NCI-H2227 (cell line): ENCODE data around the gene SMIM11.
A peak's percentile ranks its signal among the peaks of the same experiment; 100 is the strongest.
"Not testable (repeated sequence)": the region's sequence is repeated elsewhere in the genome, so short reads cannot be mapped to it uniquely, and the experiment has no call there.

Experiments
- DNase-seq: peaks from one replicate; lab custom pipeline; 2025; ENCODE audit not compliant: unreplicated experiment; lab: John Stamatoyannopoulos, UW

The SMIM11 gene

DNA sequence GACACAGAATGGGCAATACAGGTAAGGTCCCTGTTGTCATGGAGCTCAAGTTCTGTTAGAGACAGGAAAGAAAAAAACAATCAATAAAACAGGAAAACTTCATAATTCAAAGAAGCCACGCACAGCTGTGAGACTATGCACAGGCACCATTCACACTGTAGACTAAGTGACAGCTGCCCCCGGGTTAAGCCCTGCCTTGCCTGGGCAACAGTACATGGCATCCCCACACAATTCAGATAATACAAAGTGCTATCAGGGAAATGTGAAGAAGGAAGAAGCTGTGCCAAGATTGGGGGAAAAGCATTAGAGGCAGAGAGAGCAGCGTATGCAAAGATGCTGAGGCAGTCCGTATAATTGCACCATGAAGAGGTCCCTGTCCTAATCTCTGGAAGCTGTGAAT lies 20.5 kb upstream of the SMIM11 start:
- no peak for DNase-seq

DNA sequence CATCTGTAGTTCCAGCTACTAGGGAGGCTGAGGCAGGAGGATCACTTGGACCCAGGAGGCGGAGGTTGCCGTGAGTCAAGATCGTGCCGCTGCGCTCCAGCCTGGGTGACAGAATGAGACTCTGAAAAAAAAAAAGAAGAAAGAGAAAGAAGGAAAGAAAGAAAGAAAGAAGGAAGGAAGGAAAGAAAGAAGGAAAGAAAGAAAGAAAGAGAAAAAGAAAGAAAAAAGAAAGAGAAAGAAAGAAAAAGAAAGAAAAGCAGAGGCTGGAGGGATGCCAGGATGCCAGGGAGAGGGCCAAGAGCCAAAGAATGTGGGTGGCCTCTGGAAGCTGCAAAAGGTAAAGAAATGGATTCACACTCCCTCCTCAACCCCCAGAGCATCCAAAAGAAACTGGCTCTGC lies 19.7 kb upstream of the SMIM11 start:
- no peak for DNase-seq

DNA sequence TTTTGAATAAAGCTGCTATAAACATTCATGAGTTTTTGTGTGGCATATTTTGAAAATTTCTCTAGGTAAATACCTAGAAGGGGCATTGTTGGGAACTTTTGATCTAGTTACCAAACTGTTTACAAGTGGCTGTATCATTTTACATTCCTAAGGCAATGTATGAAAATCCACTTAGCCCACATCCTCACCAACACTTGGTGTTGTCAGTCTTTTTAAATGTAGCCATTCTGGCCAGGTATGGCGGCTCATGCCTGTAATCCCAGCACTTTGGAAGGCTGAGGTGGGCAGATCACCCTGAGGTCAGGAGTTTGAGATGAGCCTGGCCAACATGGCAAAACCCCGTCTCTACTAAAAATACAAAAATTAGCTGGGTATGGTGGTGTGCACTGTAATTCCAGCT lies 17.4 kb upstream of the SMIM11 start:
- DNase-seq: no peak

DNA sequence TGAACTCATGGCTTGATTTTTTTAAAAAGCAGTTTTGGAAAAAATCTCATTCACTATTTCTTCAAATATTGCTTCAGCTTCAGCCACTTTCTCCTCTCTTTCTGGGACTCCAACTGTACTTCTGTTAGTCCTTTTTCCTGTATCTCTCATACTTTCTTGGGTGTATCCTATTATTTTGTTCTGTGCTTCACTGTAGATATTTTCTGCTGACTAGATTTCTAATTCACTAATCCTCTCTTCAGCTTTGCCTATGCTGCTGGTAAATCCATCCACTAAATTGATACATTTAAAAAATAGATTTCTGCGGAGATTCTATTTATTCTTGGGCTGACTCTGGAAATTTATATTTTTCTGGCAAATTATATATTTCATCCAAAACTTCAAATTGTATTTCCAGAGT lies 16.4 kb upstream of the SMIM11 start:
- no peak for DNase-seq

DNA sequence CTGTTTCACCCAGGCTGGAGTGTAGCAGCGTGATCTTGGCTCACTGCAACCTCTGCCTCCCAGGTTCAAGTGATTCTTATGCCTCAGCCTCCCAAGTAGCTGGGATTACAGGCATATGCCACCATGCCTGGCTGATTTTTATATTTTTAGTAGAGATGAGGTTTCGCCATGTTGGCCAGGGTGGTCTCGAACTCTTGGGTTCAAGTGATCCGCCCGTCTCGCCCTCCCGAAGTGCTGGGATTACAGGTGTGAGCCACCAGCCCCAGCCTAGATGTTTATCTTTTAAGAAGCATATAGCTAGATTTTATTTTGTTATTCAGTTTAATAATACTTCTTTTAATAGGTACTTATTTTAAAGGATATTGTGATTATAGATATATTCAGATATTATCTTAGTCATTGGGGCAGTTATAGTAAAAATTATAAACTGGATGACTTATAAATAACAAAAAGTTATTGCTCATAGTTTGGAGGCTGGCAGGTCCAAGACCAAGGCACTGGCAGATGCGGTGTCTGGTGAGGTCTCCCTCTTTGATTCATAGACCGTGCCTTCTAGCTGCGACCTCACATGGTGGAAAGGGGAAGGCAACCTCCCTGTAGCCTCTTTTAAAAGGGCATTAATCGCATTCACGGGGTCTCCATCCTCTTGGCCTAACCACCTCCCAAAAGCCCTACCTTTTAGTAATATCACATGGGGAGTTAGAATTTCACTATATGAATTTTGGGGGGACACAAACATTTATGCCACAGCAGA lies 14.6 kb upstream of the SMIM11 start:
- no peak for DNase-seq

DNA sequence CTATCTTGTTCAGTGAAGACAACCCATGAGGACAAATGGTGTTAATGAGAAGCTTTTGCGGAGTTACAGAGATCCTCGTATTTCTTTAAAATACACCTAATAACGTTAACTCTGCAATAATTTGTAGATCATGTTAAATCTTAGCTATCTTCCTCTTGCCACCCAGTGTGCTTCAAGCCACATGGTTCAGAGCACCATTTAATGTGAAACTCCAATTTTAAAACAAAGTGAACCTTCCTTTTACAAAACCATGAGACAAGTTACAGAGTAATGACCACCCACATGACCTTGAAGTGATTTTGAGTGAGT lies 13.2 kb upstream of the SMIM11 start:
- no peak for DNase-seq

DNA sequence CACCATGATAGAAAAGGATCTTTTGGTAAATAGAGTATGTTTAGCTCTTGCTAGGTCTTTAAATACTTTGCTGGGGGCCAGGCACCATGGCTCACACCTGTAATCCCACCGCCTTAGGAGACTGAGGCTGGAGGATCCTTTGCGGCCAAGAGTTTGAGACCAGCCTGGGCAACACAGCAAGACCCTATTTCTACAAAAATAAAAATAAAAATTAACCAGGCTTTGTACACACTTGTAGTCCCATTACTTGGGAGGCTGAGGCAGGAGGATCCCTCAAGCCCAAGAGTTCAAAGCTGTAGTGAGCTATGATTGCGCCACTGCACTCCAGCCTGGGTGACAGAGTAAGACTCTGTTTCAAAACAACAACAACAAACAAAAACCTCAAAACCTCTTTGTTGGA lies 12.6 kb upstream of the SMIM11 start:
- DNase-seq: no peak

DNA sequence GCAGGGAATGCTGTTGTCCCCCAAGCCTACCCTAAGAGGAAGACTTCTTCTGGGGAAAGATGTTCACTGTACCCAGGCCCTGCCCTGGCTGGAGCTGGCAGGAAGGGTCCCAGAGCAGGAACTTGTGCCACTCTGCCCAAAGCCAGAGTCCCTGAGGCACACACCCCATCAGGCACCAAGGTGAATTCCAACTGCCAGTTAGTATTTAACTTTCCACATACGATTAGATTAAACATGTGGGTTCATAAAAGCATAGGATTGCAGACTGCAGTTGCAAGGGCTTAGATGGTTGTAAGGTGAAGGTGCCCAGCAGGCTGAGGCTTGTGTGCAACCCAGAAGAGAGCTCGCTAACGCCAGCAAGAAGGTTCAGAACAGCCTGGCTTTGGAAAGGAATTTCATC lies 11.6 kb upstream of the SMIM11 start, which contains the start of gene KCNE2:
Gene KCNE2, plus strand, starts transcription at position 274 of the 400 bp plus-strand sequence. CDS start 6,473 bp downstream, outside the sequence.
- no peak for DNase-seq

DNA sequence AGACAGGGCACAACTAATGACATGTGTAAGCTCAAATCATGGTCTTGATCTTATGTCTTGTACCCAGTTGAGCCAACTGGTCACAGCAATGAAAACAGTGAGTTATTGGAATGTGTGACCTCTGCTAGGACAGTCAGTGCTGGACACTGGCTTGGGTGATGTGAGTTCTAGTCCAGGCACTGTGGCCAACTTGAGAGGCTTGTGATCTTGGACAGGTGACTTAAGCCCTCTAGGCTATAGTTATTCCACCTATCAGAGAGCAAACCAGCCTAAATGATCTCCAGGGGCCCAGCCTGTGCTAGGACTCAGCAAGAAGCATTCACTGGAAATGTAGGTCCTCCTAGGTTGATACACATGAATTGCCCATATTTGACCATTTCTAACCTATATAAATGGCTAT lies 10.4 kb upstream of the SMIM11 start:
- DNase-seq: no peak

DNA sequence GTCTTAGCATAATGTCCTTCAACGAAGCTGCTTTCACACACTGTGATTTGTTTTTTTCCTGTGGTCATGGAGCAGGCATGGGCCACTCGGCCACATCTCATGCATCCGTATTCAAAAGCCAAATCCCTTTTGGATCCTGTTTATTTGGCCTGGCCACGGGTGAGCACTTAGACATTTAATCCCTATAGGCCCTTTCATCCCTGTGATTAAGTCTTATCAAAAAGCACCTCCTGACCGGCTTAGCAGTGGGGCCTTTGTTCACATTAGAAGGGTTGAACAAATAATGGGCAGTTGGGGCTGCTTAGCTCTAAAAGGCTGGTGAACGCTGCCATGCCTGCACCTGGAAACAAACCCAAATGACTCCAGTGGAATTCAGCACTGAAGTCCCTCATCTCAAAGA lies 9.5 kb upstream of the SMIM11 start:
- peak; percentile 35 for DNase-seq

DNA sequence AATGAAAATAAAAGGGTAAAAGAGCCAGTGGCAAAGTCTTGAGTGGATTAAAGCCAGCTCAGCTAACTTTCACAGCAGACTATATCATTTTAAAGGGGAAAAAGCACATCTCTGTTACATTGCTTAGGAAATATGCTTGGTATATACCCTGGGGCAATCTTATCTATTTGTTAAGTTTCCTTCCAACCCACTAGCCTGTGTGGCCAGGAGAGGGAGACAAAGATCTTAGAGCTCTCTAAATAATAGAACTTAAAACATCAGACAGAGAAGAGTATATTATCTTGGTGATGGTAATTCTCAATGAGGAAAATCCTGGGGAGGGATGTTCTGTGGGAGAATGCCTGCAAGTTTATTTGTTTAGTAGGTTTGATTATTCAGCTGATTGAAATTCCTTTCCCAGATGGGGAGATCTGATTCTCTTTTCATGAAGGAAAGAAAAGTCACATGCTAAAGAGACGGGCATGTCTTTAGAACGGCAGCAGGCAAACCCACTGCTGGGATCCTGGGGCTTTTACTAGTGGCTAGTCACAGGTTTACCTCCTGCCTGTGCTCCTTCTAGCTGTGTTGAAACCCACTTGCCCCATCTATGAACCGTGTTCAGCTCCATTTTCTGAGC lies 7.9 kb upstream of the SMIM11 start:
- DNase-seq: peak; percentile 70

DNA sequence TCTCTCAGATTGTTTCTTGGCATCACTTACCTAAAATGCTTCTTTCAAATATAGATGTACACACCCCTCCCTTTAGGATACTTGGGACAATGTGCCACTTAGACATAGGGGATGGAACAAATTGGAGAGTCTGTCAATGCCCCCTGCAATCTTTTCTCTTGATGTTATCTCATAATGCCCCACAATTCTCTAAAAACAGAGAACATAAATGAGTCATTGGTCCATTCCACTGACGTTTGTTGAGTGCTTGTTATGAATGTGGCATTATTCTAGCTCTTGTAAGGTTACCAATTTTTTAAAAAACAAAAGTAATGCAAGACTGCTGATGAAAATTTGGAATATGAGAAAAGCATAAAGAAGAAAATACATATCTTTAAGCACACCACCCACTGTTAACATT lies 5.6 kb upstream of the SMIM11 start:
- DNase-seq: no peak

DNA sequence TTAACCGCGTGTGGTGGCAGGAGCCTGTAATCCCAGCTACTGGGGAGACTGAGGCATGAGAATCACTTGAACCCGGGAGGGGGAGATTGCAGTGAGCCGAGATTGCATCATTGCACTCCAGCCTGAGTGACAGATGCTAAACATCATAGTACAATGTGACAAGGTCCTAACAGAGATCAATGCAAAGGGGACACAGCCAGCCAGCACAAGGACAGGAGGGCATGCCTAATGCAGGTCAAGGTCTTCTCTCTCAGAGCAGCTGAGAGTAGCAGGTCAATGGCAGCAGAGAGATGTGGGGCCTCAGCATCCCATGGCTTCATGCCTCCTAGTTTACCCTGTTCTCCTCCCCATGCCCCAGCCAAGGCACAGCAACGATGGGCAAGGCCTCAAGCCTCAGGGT lies 3.0 kb upstream of the SMIM11 start:
- no peak for DNase-seq

DNA sequence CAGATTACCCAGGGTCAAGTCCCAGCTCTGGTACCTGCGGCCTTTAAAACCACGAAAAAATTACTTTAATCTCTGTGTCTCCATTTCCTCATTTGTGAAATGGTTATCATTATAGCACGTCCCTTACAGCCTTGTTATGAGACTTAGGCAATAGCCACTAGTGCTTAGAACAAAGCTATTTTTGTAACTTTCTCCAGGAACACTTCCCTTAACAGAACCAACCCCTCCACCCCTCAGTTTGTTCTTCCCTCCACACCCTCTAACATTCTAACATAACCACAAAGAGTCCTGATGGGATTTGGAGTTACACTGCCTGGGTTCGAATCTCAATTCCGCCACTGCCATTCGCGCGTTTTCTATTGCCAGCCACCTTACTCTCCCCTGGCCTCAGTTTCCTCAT lies 845 bp upstream of the SMIM11 start:
- not testable (repeated sequence) for DNase-seq

DNA sequence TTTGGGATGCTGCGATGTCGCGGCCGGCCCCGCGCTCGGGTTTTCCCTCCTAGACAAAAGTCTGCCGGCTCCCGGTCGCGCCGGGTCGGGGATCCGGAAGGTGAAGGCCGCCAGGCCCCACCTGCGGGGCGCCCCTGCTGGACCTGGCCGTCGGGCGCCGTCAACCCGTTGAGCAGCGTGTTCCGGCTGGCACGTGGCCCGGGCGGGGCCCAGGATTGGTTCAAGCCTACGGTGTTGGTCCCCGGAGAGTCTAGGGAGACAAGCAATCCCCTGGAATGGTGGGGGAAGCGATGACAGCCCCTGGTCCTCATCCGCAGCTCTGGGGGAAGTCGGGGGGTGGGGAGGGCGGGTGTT lies 289 bp downstream of the SMIM11 start:
- DNase-seq: not testable (repeated sequence)

DNA sequence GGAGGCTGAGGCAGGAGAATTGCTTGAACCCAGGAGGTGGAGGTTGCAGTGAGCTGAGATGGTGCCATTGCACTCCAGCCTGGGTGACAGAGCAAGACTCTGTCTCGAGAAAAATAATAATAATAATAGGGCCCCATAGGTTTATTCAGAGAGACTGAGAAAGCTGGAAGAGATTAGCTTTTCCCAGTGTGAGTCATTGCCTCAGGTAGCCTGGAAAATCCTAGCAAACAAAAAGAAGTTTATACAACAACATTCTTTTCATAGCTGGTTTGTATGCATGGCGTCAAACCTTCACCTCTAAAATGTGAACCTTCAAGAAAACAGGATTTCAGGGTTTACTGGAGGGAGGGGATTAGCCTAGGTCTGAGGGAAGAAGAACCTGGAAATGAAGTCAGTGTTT lies 7.8 kb downstream of the SMIM11 start:
- DNase-seq: not testable (repeated sequence)

DNA sequence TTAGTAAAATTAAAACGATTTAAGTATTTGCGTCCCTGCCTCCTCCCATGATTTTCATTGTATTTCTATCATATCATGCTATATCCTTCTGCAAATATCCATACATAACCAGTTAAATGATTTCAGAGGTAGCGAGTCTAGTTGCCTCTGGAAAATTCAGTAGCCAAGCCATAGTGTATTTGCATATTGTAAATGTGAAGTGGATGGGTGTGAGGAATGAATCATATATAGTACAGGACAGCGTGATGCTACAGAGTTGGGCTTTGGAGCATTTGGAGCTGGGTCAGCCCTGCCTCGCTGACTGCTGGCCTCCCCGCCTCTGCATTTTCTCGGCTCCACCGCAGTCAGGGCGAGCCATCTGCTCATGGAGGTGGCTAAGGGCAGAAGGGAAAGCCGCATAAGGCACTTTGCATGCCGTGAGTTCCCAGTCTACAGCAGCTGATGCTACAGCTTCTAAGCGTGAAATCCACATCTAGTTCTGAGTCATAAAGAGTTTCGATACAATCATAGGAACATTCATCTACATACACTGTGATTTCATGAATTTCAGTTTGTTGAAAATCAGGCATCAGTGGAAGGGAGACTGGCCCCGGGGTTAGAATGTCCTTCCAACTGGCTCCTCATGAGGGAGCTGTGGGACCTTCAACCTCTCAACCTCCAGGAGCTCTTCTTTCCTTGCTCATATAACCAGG lies 8.6 kb downstream of the SMIM11 start:
- DNase-seq: not testable (repeated sequence)

DNA sequence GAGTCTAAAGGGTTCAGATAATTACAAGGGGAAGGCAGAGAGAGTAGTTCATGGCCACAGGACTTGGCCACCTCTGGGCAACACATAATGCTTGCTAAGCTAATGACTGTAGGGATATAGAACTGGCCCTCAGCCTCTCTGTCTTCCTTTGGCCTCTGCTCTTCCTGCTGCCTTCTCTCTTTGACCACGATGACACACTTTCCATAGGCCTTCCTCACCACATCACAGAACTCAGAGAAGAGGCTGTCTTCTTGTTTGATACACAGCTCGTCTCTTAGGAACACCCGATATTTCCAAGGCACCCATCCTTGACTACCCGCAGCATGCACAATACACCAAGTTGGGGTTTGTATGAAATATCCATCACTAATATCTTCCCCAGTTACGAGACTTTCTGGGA lies 25.2 kb downstream of the SMIM11 start:
- not testable (repeated sequence) for DNase-seq

DNA sequence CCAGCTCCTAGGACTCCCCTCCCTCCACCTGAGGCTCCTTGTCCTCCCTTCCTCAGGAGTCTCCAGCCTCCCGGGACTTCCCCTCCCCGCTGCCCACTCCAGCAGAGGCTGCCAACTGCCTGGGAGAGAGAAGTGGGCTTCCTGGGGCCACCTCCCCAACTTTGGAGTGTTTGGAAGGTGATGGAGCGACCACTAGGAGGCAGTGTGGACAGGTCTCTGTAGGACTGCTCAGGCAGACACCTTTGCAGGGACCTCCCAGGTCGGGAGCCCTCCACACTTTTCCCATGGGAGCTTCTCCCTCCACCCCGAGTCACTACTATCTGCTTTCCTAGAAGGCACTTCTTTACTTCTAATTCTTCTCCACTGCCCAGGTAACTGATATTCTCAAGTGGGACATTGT lies 29.4 kb downstream of the SMIM11 start:
- not testable (repeated sequence) for DNase-seq

DNA sequence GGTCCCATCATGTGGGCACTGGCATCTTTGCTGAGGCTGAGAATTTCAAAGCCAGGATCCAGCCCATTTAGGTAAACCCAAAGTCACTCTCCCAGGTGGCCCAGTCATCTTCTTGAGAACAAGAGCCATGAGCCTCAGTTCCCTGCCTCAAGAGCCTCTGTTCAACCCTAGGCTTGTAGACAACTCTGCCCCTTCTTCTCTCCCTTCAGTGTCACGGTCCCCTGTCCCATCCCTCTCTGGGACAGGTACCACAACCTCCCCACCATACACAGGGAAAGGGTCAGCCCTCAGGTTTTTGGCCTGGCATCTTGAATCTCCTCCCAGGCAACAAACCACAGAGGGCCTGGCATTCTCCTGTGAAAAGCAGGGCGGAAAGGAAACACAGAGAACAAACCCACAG lies 30.4 kb downstream of the SMIM11 start:
- not testable (repeated sequence) for DNase-seq

DNA sequence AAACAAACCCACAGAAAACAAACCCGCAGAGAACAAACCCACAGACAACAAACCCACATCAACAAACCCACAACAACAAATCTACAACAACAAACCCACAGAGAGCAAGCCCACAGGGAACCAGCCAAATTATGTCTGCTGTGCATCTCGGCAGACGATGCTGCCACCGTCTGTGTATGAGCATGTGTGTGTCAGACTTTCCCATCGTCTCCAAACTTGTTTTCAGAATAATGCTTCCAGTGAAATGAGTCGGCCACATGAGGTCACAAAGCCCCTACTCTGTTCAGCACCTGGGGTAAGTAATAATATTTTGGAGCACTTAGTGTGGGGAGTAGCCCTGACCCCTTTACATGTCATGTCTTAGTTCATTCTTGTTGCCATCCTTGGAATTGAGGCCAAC lies 30.8 kb downstream of the SMIM11 start:
- not testable (repeated sequence) for DNase-seq

DNA sequence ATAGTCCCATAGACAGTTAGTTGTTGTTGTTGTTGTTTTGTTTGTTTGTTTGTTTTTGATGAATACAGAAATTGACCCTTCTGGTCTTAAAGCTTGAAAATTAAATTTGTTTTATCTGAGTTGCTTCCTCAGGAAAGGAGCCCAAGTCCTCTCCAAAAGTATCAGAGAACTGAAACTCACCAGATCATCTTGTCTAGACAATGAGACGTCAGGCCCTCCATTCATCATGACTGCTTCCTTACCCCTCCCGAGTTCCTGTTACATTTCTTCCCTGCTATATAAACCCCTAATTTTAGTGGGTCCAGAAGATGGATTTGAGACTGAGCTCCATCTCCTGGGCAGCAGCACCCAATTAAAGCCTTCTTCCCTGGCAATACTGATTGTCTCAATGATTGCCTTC lies 31.4 kb downstream of the SMIM11 start:
- DNase-seq: not testable (repeated sequence)
